IMR-90 (cell line): ENCODE data around the gene DOCK7.

Source experiments
- CEBPB ChIP-seq: IDR thresholded peaks from 2 replicates; pipeline ENCODE4 v1.6.1; 2012; ENCODE audit warnings: low read depth, low read length, improper control_type of control experiment
- CTCF ChIP-seq: conservative IDR thresholded peaks from 2 replicates; pipeline ENCODE4 v1.5.1; 2012; ENCODE audit warnings: mild to moderate bottlenecking, low read depth, low read length, improper control_type of control experiment
- FOS ChIP-seq: fragments of 150-350 bp; IDR thresholded peaks from 2 replicates; pipeline ENCODE4 v1.6.1; 2016; ENCODE audit warnings: low read depth, low read length
- MAFK ChIP-seq: IDR thresholded peaks from 2 replicates; pipeline ENCODE4 v1.6.1; 2012; ENCODE audit warnings: low read depth, low read length, improper control_type of control experiment
- MAZ ChIP-seq: IDR thresholded peaks from 2 replicates; pipeline ENCODE4 v1.6.1; 2012; ENCODE audit warnings: low read depth, mild to moderate bottlenecking, low read length, improper control_type of control experiment, moderate library complexity, borderline replicate concordance
- POLR2A ChIP-seq: IDR thresholded peaks from 2 replicates; pipeline ENCODE4 v1.6.1; 2012; ENCODE audit warnings: mild to moderate bottlenecking, low read depth, low read length
- RAD21 ChIP-seq: IDR thresholded peaks from 2 replicates; pipeline ENCODE4 v1.6.1; 2012; ENCODE audit warnings: low read length, improper control_type of control experiment
- USF2 ChIP-seq: fragments of 150-350 bp; IDR thresholded peaks from 2 replicates; pipeline ENCODE4 v1.6.1; 2017; ENCODE audit warnings: mild to moderate bottlenecking, antibody characterized with exemption, low read length, low read depth

- TF ChIP-seq CTCF (no peak), MAZ (no peak), POLR2A (no peak), FOS (no peak), USF2 (no peak), MAFK (peak; percentile 88), RAD21 (no peak), CEBPB (no peak)
Measured at GRCh38 chr1:62462370-62462769, 225.8 kb downstream of the DOCK7 start.
